GM12865 (cell line): ENCODE results near the gene CPD.

Experiments
- DNase-seq: peaks from one replicate; pipeline ENCODE4 v3.0.0; 2010; ENCODE audit warnings: low read depth
- H3K4me3 ChIP-seq: 2 replicates; pipeline ENCODE4 v1.5.1; 2011; ENCODE audit warnings: mild to moderate bottlenecking, low read depth, low read length, control low read depth
- CTCF ChIP-seq: IDR thresholded peaks from 2 replicates; pipeline ENCODE4 v1.5.1; 2011; ENCODE audit warnings: low read length, control low read depth, low read depth, inconsistent platforms; ENCODE audit not compliant: insufficient read depth; ENCODE audit errors: missing control alignments

CPD gene

DNA sequence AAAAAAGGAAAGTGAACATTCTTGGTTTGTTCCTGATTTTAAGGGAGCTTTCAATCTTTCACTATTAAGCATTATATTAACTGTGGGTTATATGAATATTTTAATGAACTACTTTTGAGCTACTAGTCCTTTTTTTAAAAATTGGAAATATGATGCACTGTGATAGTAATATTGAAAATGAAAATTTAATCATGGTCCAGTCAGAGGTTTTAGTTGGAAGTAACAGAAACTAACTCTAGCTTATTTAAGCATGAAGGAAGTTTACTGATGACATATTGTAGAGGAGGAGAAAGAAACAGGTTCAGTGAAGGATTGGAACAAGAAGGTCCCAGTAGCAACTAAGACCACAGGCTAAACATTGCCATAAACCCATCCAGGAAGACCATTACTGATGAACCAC lies 24.0 kb upstream of the CPD start:
- no peak for TF ChIP-seq CTCF
- no peak overlapping the region for H3K4me3 ChIP-seq
- no peak for DNase-seq

DNA sequence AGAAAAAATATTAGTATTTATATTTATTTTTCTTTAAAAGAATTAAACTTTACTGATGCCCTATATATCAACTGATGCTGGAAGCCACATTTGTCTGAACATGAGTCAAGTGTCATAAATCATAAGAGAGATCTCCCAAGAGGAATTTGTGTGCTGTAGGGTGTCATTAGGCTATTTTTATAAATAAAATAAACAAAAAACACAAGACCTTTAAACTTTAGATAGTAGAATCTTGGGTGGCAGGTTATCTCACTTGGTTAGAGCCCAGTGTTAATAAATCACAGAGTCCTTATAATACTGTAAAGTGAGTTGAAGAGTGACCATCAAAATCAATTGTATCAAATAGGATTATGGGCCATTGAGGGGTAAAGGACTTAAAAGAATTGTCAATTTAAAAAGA lies 21.3 kb upstream of the CPD start:
- TF ChIP-seq CTCF, result no peak
- no peak overlapping the region for H3K4me3 ChIP-seq
- DNase-seq, result no peak

- DNase-seq, result no peak
- TF ChIP-seq CTCF, result no peak
- no peak overlapping the region for H3K4me3 ChIP-seq
These were observed 20.5 kb upstream of the CPD start for GRCh38 chr17:30358055-30358760.

DNA sequence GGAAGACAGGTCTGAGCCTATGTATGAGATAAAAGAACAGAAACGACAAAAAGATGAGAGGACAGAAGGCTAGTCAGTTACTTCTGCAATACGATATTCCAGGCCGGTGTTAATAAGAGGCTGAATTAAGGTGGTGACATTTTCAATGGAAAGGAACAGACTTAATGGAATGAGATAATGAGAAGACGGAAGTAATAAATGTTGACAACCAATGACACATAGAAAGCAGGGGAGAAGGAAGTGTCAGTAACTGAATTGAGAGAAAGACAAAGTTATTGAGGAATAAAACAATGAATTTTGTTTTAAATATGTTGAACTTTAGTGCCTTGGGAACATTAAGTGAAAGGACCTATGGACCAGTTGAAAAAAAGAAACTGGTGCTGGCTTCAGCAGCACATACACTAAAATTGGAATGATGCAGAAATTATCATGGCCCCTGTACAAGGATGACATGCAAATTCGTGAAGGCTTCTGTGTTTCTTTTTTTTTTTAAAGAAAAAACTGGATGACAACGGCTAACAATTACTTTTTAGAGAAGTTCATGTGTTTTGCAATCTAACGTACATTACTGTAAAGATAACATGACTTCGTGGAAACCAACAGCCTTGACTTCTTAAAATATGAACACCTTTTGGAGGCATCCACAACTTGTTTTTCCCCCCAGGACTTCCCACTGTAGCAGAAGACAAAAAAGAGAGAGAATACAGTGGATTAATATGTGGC lies 18.5 kb upstream of the CPD start:
- no peak for DNase-seq
- TF ChIP-seq CTCF, result no peak
- H3K4me3 ChIP-seq, result no peak overlapping the region

GRCh38 chr17:30361766-30362279 lies 16.9 kb upstream of the CPD start:
- no peak for TF ChIP-seq CTCF
- no peak overlapping the region for H3K4me3 ChIP-seq
- no peak for DNase-seq

DNA sequence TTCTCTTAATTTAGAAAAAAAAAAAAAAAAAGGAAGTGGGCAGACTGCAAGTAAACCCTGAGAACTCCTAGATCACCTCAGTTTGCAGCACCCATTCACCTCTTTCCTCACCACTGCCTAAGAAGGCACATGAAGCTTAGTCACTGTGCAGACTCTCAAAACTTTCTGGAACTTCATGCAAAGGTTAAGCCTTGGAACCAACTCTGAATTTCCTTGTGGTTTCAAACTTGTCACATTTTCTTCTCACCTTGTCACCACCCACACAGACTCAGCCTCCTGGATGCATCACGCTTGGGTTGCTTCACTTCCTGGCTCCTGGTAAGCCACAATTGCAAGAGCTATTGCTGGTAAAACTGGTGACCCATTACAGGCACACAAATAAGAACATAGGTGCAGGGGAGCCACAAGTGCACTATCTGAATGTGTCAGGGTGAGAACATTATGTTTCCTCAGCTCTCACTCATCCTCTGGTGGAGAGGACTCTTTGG lies 15.0 kb upstream of the CPD start:
- no peak for TF ChIP-seq CTCF
- no peak overlapping the region for H3K4me3 ChIP-seq
- DNase-seq, result peak; percentile 95
